Naive thymus-derived CD4-positive, alpha-beta T cell (primary cell): ENCODE data around the gene PPP1R10. TPM values are rescaled to one million over a fixed set of nuclear protein-coding genes. Genes with fewer than 3 reads are reported as not detected.

ENCODE experiments used
- ATAC-seq: fragments of 150-1000 bp; cut with Tn5 transposase; 2 replicates; pipeline ENCODE4 v1.10.0; 2021; ENCODE audit warnings: mild to moderate bottlenecking, moderate library complexity
- CTCF ChIA-PET: fragments of 350-600 bp; sonication (Branson Sonifier 250); formaldehyde crosslinking; loops from one replicate; lab custom pipeline; 2021; ENCODE audit warnings: antibody characterized with exemption; lab: Charles Lee
- POLR2A ChIA-PET: fragments of 350-600 bp; sonication (Branson Sonifier 250); formaldehyde crosslinking; loops from one replicate; lab custom pipeline; 2021; ENCODE audit warnings: antibody characterized with exemption, inconsistent platforms; lab: Charles Lee
- DNase-seq, 9 donors: peaks; one replicate each; pipeline versions ENCODE4 v3.0.0 to v3.0.0-alpha.2; 2020 to 2022; ENCODE audit warnings: mixed read lengths in 1 of 9
- H3K27ac ChIP-seq: one replicate; pipeline ENCODE4 v1.7.0; 2013; ENCODE audit warnings: mild to moderate bottlenecking, low read depth, low read length, moderate library complexity
- H3K27me3 ChIP-seq, 2 donors: one replicate each; pipeline ENCODE4 v1.7.0; 2013; ENCODE audit warnings: low read length in 2 of 2, mild to moderate bottlenecking in 2 of 2, moderate library complexity in 2 of 2; ENCODE audit not compliant: control insufficient read depth in 2 of 2, insufficient read depth in 2 of 2
- H3K36me3 ChIP-seq, 3 experiments: 1 replicate in 2 of 3; 2 replicates in 1 of 3; pipeline ENCODE4 v1.7.0; 2013; ENCODE audit warnings: low read length in 3 of 3, mild to moderate bottlenecking in 3 of 3, moderate library complexity in 1 of 3; ENCODE audit not compliant: insufficient read depth in 3 of 3, control insufficient read depth in 2 of 3
- H3K4me1 ChIP-seq, 2 donors: one replicate each; pipeline ENCODE4 v1.7.0; 2013; ENCODE audit warnings: low read length in 2 of 2, mild to moderate bottlenecking in 2 of 2, moderate library complexity in 1 of 2; ENCODE audit not compliant: control insufficient read depth in 2 of 2, insufficient read depth in 2 of 2
- H3K4me3 ChIP-seq: 2 replicates; pipeline ENCODE4 v1.7.0; 2013; ENCODE audit warnings: mild to moderate bottlenecking, low read length
- H3K9me3 ChIP-seq, 3 experiments: 1 replicate in 2 of 3; 2 replicates in 1 of 3; pipeline ENCODE4 v1.7.0; 2013; ENCODE audit warnings: low read length in 3 of 3; ENCODE audit not compliant: control insufficient read depth in 2 of 3
- H3K27ac Mint-ChIP-seq, 9 donors: one replicate each; pipeline ENCODE4 v1.8.0; 2020 to 2022; ENCODE audit warnings: mixed read lengths in 9 of 9, mild to moderate bottlenecking in 8 of 9, moderate library complexity in 5 of 9, inconsistent platforms in 2 of 9
- H3K27me3 Mint-ChIP-seq, 5 donors: one replicate each; pipeline ENCODE4 v1.8.0; 2021 to 2022; ENCODE audit warnings: mixed read lengths in 5 of 5, mild to moderate bottlenecking in 1 of 5
- H3K36me3 Mint-ChIP-seq, 5 donors: one replicate each; pipeline ENCODE4 v1.8.0; 2020 to 2022; ENCODE audit warnings: mixed read lengths in 5 of 5, mild to moderate bottlenecking in 3 of 5, inconsistent platforms in 1 of 5
- H3K4me1 Mint-ChIP-seq, 7 donors: one replicate each; pipeline ENCODE4 v1.8.0; 2020 to 2022; ENCODE audit warnings: mixed read lengths in 7 of 7, mild to moderate bottlenecking in 3 of 7, inconsistent platforms in 1 of 7
- H3K4me3 Mint-ChIP-seq, 10 donors: one replicate each; pipeline ENCODE4 v1.8.0; 2020 to 2022; ENCODE audit warnings: mild to moderate bottlenecking in 10 of 10, mixed read lengths in 10 of 10, moderate library complexity in 6 of 10, inconsistent platforms in 2 of 10
- H3K9me3 Mint-ChIP-seq, 11 donors: one replicate each; pipeline ENCODE4 v1.8.0; 2020 to 2022; ENCODE audit warnings: mixed read lengths in 11 of 11, mild to moderate bottlenecking in 4 of 11, inconsistent platforms in 1 of 11, moderate library complexity in 1 of 11
- intact Hi-C, 2 donors: fragments of 100-400 bp; cut with micrococcal nuclease; formaldehyde crosslinking; loops; one replicate each; pipeline ENCODE4 v1.15.1; 2023
- polyA plus RNA-seq, 2 donors: library from polyadenylated mRNA; unstranded; fragments of 300-500 nt; fragmentation: Illumina TruSeq; gene quantifications; one replicate each; pipeline ENCODE4 v1.2.3, GENCODE V29; 2021
- total RNA-seq, 6 experiments: library from RNA in 5 of 6; stranded (reverse) in 5 of 6; gene quantifications; 1 replicate in 5 of 6; 2 replicates in 1 of 6; pipeline ENCODE4 v1.2.3 and lab custom pipeline; 2021 to 2026

PPP1R10 gene
- total and polyA plus RNA-seq, 7 experiments from 2014 or later = 21.6 to 286 (median 114) TPM

- no peaks in the 10 kb centered on the region for H3K9me3 ChIP-seq
- H3K4me3 ChIP-seq = no peak overlapping the region
- ChIA-PET POLR2A (interaction anchor here (1.0 to 1.8 kb wide), 2 partner anchors 11 to 42 kb away, joined by 3 to 15 read pairs; no protein-coding TSS in a partner anchor), CTCF (interaction anchor here (1.0 kb wide), 1 partner anchor 10 kb away, joined by 4 read pairs; no protein-coding TSS in a partner anchor)
- H3K27me3 ChIP-seq = no peaks in the 10 kb centered on the region
- ATAC-seq (no peak), DNase-seq (no peak)
- peak overlapping the region; percentile 98 for H3K27ac ChIP-seq
- Mint-ChIP-seq H3K27me3 (peaks cover 0 to 4% (median 0%) of the 10 kb centered on the region in 5 donors), H3K4me1 (peaks cover 63 to 83% (median 74%) of the 10 kb centered on the region in 7 donors), H3K4me3 (peak overlapping the region; percentile 94 to 100 (median 98)), H3K27ac (peak overlapping the region; percentile 15 to 100 (median 96)), H3K9me3 (peaks cover 0 to 7% (median 0%) of the 10 kb centered on the region in 11 donors), H3K36me3 (peaks cover 10 to 28% (median 15%) of the 10 kb centered on the region in 5 donors)
- intact Hi-C loops = loop anchor here (5.0 to 10.0 kb wide), 3 partner anchors 246 to 361 kb away; partner anchors contain the start of genes TRIM26 (in 2 of the 2) and TRIM39 (in 1 of the 2)
- peaks cover 33 to 38% of the 10 kb centered on the region in 2 donors for H3K4me1 ChIP-seq
- H3K36me3 ChIP-seq = peaks cover 8 to 23% (median 12%) of the 10 kb centered on the region in 3 experiments
Observed at GRCh38 chr6:30573113-30573512, 43.9 kb downstream of the PPP1R10 start.

- H3K4me3 Mint-ChIP-seq = peak overlapping the region; percentile 94 to 100 (median 98)
- H3K27me3 Mint-ChIP-seq = peaks cover 0 to 4% (median 0%) of the 10 kb centered on the region in 5 donors
- intact Hi-C loops = loop anchor here (5.0 to 10.0 kb wide), 3 partner anchors 245 to 360 kb away; partner anchors contain the start of genes TRIM26 (in 2 of the 2) and TRIM39 (in 1 of the 2)
- Histone ChIP-seq H3K4me3 (peak overlapping the region; percentile 94), H3K27me3 (no peaks in the 10 kb centered on the region), H3K9me3 (no peaks in the 10 kb centered on the region), H3K36me3 (peaks cover 0 to 13% (median 3%) of the 10 kb centered on the region in 3 experiments), H3K27ac (peak overlapping the region; percentile 98), H3K4me1 (peaks cover 33 to 38% of the 10 kb centered on the region in 2 donors)
- peak overlapping the region; percentile 96 to 100 (median 99) for H3K27ac Mint-ChIP-seq
- no peak for DNase-seq
- ATAC-seq = no peak
- H3K36me3 Mint-ChIP-seq = peaks cover 1 to 20% (median 8%) of the 10 kb centered on the region in 5 donors
- ChIA-PET CTCF (no interaction called here), POLR2A (interaction anchor here (0.6 to 1.0 kb wide), 2 partner anchors 8 to 43 kb away, joined by 3 to 4 read pairs; no protein-coding TSS in a partner anchor)
- peaks cover 0 to 5% (median 0%) of the 10 kb centered on the region in 11 donors for H3K9me3 Mint-ChIP-seq
- peaks cover 62 to 86% (median 70%) of the 10 kb centered on the region in 7 donors for H3K4me1 Mint-ChIP-seq
Observed at GRCh38 chr6:30572148-30572547, 44.9 kb downstream of the PPP1R10 start.

GRCh38 chr6:30571762-30572082 lies 45.3 kb downstream of the PPP1R10 start:
- Mint-ChIP-seq H3K4me1 (peaks cover 59 to 84% (median 68%) of the 10 kb centered on the region in 7 donors), H3K4me3 (peak overlapping the region; percentile 94 to 100 (median 98)), H3K36me3 (peaks cover 0 to 15% (median 3%) of the 10 kb centered on the region in 5 donors), H3K27me3 (peaks cover 0 to 4% (median 0%) of the 10 kb centered on the region in 5 donors), H3K27ac (peak overlapping the region; percentile 96 to 100 (median 99)), H3K9me3 (peaks cover 0 to 5% (median 0%) of the 10 kb centered on the region in 11 donors)
- no peak for ATAC-seq
- POLR2A ChIA-PET = interaction anchor here (0.9 to 3.7 kb wide), 14 partner anchors 7 to 151 kb away, joined by 3 to 61 read pairs (median 6); partner anchors contain the start of genes GNL1, MRPS18B, PPP1R10 and PRR3
- no peak for DNase-seq
- no peaks in the 10 kb centered on the region for H3K27me3 ChIP-seq
- peaks cover 0 to 9% (median 0%) of the 10 kb centered on the region in 3 experiments for H3K36me3 ChIP-seq
- peak overlapping the region; percentile 94 for H3K4me3 ChIP-seq
- H3K4me1 ChIP-seq = peaks cover 33 to 38% of the 10 kb centered on the region in 2 donors
- intact Hi-C loops = loop anchor here (1.0 to 10.0 kb wide), 11 partner anchors 15 to 505 kb away; partner anchors contain the start of genes C6orf136 (in 2 of the 2), GNL1 (in 2 of the 2), MRPS18B (in 2 of the 2) and PPP1R10 (in 2 of the 2)
- CTCF ChIA-PET = interaction anchor here (0.6 to 2.3 kb wide), 7 partner anchors 14 to 151 kb away, joined by 3 to 11 read pairs (median 4); no protein-coding TSS in a partner anchor
- peak overlapping the region; percentile 98 for H3K27ac ChIP-seq
- H3K9me3 ChIP-seq = no peaks in the 10 kb centered on the region

GRCh38 chr6:30571075-30571761 lies 45.8 kb downstream of the PPP1R10 start, which contains the start of gene ABCF1:
Gene ABCF1, plus strand, starts transcription at chr6:30571442. Its CDS starts 46 bp downstream, at chr6:30571488.
- H3K9me3 Mint-ChIP-seq = peaks cover 0 to 5% (median 0%) of the 10 kb centered on the region in 11 donors
- intact Hi-C loops = loop anchor here (1.0 to 10.0 kb wide), 11 partner anchors 15 to 505 kb away; partner anchors contain the start of genes C6orf136 (in 2 of the 2), GNL1 (in 2 of the 2), MRPS18B (in 2 of the 2) and PPP1R10 (in 2 of the 2)
- H3K36me3 Mint-ChIP-seq = peaks cover 0 to 11% (median 0%) of the 10 kb centered on the region in 5 donors
- CTCF ChIA-PET = interaction anchor here (0.6 to 2.3 kb wide), 9 partner anchors 13 to 152 kb away, joined by 3 to 11 read pairs (median 3); no protein-coding TSS in a partner anchor
- H3K4me3 Mint-ChIP-seq = peak within 1 kb of the TSS; percentile 94 to 100 (median 98)
- POLR2A ChIA-PET = interaction anchor here (0.6 to 3.7 kb wide), 26 partner anchors 11 to 249 kb away, joined by 3 to 61 read pairs (median 4); partner anchors contain the start of genes GNL1, MRPS18B, PPP1R10 and PRR3
- H3K27ac Mint-ChIP-seq = peak within 1 kb of the TSS; percentile 96 to 100 (median 99)
- peak within 1 kb of the TSS; percentile 98 for H3K27ac ChIP-seq
- H3K4me1 Mint-ChIP-seq = peaks cover 55 to 79% (median 64%) of the 10 kb centered on the region in 7 donors
- H3K4me3 ChIP-seq = peak within 1 kb of the TSS; percentile 94
- H3K9me3 ChIP-seq = no peaks in the 10 kb centered on the region
- H3K27me3 Mint-ChIP-seq = peaks cover 0 to 4% (median 0%) of the 10 kb centered on the region in 5 donors
- H3K27me3 ChIP-seq = no peaks in the 10 kb centered on the region
- ATAC-seq (peak; percentile 99), DNase-seq (peak; percentile 98 to 100 (median 99))
- peaks cover 33 to 38% of the 10 kb centered on the region in 2 donors for H3K4me1 ChIP-seq
- peaks cover 0 to 5% (median 0%) of the 10 kb centered on the region in 3 experiments for H3K36me3 ChIP-seq

GRCh38 chr6:30570740-30571074 lies 46.3 kb downstream of the PPP1R10 start:
- peaks cover 55 to 77% (median 64%) of the 10 kb centered on the region in 7 donors for H3K4me1 Mint-ChIP-seq
- peaks cover 33 to 38% of the 10 kb centered on the region in 2 donors for H3K4me1 ChIP-seq
- peak overlapping the region; percentile 98 for H3K27ac ChIP-seq
- H3K27ac Mint-ChIP-seq = peak overlapping the region; percentile 96 to 100 (median 99)
- ChIA-PET CTCF (interaction anchor here (0.6 to 2.3 kb wide), 11 partner anchors 13 to 512 kb away, joined by 3 to 11 read pairs (median 3); no protein-coding TSS in a partner anchor), POLR2A (interaction anchor here (0.6 to 3.7 kb wide), 29 partner anchors 9 to 249 kb away, joined by 3 to 61 read pairs (median 4); partner anchors contain the start of genes GNL1, MRPS18B, PPP1R10 and PRR3)
- H3K36me3 ChIP-seq = peaks cover 0 to 5% (median 0%) of the 10 kb centered on the region in 3 experiments
- DNase-seq (no peak), ATAC-seq (peak; percentile 10)
- peak overlapping the region; percentile 94 to 100 (median 98) for H3K4me3 Mint-ChIP-seq
- no peaks in the 10 kb centered on the region for H3K27me3 ChIP-seq
- peaks cover 0 to 11% (median 0%) of the 10 kb centered on the region in 5 donors for H3K36me3 Mint-ChIP-seq
- peaks cover 0 to 5% (median 0%) of the 10 kb centered on the region in 11 donors for H3K9me3 Mint-ChIP-seq
- intact Hi-C loops = loop anchor here (1.0 to 10.0 kb wide), 11 partner anchors 14 to 504 kb away; partner anchors contain the start of genes C6orf136 (in 2 of the 2), GNL1 (in 2 of the 2), MRPS18B (in 2 of the 2) and PPP1R10 (in 2 of the 2)
- no peaks in the 10 kb centered on the region for H3K9me3 ChIP-seq
- H3K27me3 Mint-ChIP-seq = peaks cover 0 to 4% (median 0%) of the 10 kb centered on the region in 5 donors
- peak overlapping the region; percentile 94 for H3K4me3 ChIP-seq
